Uterus (tissue), 2 donors: ENCODE measurements around the gene TFEB.

Experiments used
- CTCF ChIP-seq, 4 experiments: fragments of 200-600 bp in 2 of 4; fragments of 450-650 bp in 2 of 4; sonication (generic) in 2 of 4; IDR thresholded peaks; one replicate each; pipeline ENCODE4 v1.5.1; 2016 to 2019; ENCODE audit warnings: antibody characterized with exemption in 4 of 4, mild to moderate bottlenecking in 2 of 4, moderate library complexity in 1 of 4
- POLR2A ChIP-seq, 2 donors: fragments of 450-650 bp; IDR thresholded peaks; one replicate each; pipeline ENCODE4 v1.6.1; 2016; ENCODE audit warnings: antibody characterized with exemption in 2 of 2, mild to moderate bottlenecking in 1 of 2, moderate library complexity in 1 of 2

GRCh38 chr6:41756354-41756753 lies 20.9 kb upstream of the TFEB start:
- TF ChIP-seq CTCF (IDR thresholded peaks at IDR 0.05) (no peak), POLR2A (IDR thresholded peaks at IDR 0.05) (no peak)
